IPS DF 4.7 (cell line): ENCODE measurements around the gene CES5A.
"Not testable (repeated sequence)": the region's sequence is repeated elsewhere in the genome, so short reads cannot be mapped to it uniquely, and the experiment has no call there.

Experiments used
- DNase-seq: peaks from one replicate; pipeline ENCODE4 v3.0.0-alpha.2; 2013; ENCODE audit warnings: low spot score; ENCODE audit errors: extremely low read depth

The CES5A gene

DNA sequence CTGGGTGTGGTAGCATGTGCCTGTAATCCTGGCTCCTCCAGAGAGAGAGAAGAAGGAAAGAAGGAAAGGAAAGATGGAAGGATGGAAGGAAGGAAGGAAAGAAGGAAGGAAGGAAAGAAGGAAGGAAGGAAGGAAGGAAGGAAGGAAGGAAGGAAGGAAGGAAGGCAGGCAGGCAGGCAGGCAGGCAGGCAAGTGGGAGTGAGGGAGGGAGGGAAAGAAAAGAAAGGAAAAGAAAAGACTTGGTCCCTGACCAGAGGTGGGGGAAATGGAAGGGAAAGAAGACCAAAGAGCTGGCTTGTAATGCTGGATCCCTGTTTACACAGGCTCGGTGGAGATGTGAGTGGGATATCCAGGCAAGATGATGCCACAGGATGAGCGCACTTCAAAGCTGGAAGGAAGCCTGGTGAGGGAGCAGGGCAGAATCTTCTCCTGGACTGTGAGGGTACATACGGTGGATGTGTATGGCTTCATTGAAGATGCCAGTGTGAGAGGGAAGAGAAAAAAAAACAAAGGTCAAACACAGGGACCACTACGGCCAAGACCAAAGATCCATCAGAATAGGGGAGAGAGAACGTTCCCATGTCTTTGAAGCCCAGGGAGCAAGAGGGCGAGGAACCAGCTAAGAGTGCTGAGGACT lies 44.4 kb downstream of the CES5A start:
- no peak for DNase-seq

GRCh38 chr16:55829232-55829631 lies 45.9 kb downstream of the CES5A start:
- not testable (repeated sequence) for DNase-seq

DNA sequence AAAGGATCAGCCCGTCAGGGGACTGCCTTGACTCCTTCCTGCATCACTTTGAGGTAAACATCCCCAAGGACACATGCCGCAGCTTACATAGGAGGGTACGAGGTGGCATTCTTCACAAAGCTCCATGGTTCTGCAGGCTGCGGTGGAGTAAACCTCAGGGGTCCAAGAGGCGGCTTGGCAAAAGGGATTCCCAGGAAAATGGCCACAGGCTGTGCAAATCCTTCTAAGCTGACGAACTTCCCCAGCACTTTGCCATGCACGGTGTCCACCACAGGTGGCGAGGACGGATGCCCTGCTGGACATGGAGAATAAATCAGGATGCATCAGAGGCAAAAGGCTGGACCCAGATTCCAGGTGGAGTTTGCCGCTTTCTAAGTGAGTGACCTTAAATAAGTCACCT lies 46.5 kb downstream of the CES5A start:
- no peak for DNase-seq

DNA sequence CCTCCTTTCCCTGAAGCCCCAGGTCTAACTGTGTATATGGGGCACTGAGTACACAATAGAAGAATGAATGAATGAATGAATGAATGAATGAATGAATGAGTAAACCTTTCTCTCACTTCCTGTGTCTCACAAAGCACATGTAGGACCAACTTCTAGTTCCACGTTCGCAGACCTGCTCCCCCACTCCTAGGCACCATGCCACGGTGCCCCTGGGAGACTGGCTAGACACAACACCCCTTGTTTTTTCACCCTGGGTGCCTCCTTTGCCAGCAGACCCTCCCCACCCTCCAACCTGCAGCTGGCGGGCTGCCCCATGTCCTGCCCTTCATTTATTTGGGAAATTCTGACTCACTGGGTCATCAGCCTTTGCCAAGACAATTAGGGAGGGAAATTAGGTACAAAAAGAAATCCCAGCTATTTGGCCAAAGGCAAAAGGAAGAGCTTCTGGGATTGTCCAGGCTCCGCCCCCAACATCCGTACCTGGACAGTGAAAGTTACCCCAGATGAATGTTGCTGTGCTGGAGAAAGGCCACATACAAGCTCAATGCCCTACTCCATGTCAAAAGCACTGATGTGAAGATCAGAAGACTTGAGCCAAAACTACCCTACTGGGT lies 50.0 kb downstream of the CES5A start:
- DNase-seq: no peak

- DNase-seq: no peak
Measured at GRCh38 chr16:55824473-55825000, 50.6 kb downstream of the CES5A start.

DNA sequence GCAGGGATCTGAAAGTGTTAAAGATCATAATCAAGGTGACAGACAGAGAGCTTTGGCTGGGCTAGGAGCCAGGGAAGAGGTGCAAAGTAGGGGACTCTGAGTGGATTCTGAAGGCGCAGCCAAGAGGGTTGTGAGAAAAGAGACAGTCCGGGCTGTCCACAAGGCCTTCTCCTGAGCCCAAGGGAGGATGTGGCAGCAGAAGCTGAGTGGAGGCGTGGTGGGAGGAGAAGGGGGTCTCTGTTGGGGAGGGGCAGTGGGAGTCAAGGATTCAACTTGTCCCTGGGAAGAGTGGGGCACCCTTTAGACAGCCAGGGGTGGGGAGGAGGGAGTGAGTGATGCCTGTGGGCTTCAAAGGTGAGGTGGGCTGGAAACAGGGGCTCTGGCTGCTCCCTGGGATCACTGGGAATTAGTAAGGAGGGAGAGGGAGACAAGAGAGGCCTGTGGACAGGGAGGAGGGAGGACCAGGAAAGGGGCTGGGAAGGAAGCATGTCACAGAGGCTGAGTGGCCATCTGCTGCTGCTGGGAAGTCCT lies 52.8 kb downstream of the CES5A start:
- DNase-seq: no peak

DNA sequence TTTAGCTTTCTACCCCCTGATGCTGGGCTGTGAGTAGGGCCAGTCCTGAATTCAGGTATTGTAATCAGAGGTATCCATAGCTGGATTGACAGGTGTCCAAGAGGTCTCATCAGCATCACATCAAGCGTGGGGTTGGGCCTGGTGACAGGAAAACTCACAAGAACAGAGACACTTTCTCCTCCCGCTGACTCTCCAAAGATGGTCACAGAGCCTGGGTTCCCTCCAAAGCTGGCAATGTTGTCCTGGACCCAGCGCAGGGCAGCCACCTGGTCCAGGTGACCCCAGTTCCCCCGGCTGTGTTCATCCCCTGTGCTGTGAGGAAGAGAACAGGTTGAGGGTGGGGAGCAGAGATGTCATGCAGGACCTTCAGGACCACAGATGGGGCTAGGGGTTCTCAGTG lies 54.0 kb downstream of the CES5A start:
- no peak for DNase-seq

DNA sequence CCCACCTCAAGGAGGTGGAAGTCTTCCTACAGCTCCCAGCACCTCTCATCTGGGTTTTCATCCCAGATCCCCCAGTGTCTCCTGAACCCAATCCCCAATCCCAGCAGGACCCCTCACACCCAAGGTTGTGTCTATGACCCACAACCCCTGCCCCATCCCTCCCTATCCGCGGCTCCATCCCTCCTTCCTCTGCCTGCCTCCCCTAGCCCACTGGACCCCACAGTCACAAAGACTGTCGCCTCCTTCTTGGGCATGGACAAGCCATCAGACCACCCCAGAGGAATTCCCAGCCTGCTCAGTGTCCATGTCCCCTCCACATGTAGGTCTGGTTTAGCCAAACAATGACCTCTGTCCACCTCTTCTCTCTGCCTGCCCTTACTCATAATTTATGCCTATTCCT lies 54.6 kb downstream of the CES5A start:
- no peak for DNase-seq

DNA sequence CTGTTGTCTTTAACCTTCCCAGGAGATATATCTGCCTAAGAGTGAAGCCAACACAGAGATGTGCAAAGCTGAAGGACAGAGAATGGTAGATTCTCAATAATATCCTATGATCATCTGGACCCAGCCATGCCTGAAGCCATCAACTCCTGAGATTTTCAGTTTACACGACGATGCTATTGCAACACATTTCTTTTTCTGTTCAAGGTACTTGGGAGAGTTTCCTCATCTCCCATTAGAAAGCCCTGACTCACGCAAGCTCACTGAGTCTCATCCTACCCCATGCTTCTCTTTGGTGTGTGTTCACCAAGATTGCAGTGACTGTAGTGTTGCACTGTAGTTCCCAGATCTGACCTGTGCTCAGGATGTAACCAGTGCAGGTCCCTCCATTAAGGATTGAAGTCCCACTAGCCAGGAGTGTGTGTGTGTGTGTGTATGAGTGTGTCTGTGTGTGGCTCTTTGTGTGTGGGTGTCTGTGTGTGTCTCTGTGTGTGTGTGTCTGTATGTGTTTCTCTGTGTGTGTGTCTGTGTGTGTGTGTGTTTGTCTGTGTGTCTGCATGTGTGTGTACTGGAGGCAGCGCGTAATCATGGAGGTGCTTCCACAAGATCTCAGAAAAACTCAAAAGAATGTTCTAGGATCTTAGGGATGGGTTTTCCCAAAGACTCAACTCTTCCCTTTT lies 57.8 kb downstream of the CES5A start:
- DNase-seq: no peak

- DNase-seq: not testable (repeated sequence)
Measured at GRCh38 chr16:55816222-55816621, 59.0 kb downstream of the CES5A start.

GRCh38 chr16:55815320-55815719 lies 59.9 kb downstream of the CES5A start:
- DNase-seq: no peak

DNA sequence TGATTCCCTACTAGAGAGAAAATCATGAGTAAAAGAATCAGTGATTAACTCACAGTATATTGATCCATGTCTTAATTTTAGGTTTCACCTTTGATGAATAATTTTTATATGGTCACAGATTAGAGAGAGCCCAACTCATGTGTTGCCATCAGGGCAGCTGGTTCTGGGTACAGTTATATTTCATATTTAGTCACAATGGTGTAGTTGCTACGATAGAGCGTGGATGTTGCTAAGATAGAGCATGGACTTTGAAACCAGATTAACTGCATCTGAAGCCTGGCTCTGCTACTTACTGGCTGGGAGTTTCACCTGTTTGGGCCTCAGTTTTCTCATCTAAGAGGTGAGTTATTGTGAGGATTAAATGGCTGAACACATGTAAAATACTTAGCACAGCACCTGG lies 61.0 kb downstream of the CES5A start:
- not testable (repeated sequence) for DNase-seq

- DNase-seq: not testable (repeated sequence)
Measured at GRCh38 chr16:55813730-55814129, 61.4 kb downstream of the CES5A start.

DNA sequence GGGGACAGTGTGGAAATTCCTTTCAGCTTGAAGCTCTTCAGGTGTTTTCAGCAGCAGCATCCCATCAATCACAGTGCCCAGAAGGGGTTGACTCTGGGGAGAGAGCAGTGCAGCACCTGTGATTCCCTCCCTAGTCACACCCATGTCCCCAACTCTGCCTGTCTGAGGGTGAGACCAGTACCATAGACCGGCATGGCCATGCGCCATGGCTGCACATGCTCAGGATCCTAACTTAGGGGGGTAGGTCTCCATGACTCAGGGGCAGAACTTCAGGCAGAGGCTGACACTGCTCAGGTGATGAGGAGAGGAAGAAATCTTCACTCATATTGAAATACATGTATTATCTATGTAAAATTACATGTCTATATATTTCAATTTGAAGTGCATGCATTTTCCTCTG lies 62.2 kb downstream of the CES5A start:
- DNase-seq: no peak

- no peak for DNase-seq
Measured at GRCh38 chr16:55811811-55812210, 63.4 kb downstream of the CES5A start.

DNA sequence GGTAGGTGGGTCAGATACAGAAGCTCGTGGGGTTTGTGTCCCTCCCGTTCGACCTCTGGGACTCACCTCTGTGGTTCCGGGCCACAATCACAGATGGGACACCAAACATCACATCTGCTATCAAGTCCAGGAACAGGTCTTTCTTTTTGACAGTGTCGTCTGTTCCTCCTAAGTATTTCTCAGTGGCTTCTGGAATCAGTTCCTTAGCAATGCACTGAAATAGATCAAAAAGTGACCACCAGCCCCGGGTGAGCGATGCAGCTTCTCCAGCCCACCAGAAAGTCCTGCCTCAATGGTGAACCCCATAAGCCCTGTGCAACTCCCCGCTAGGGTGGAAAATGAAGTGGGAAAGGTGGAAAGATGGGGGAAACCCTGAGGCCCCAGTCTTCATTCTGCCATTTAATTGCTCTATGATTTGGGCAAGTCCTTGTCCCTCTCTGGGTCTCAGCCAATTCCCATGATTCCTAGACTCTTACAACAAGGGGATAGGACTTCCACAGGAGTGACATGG lies 64.7 kb downstream of the CES5A start:
- DNase-seq: no peak

DNA sequence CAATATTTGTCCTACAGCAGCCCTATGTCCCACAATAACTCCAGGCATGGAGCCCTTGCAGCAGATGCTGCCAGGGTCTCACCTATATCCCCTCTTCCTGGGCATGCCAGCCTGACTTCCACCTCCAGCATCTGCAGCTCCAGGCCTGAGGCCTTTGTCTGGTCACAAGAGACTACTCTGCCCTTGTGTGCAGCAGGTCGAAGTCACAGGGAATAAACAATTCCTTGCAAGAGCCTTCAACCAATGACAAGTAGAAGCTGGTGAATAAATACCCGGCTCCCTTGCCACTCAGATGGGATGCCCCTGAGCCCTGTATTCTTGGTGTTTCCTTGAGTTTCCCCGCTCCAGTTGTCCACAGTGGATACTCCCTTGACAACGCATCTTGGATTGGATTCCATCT lies 65.3 kb downstream of the CES5A start:
- no peak for DNase-seq

DNA sequence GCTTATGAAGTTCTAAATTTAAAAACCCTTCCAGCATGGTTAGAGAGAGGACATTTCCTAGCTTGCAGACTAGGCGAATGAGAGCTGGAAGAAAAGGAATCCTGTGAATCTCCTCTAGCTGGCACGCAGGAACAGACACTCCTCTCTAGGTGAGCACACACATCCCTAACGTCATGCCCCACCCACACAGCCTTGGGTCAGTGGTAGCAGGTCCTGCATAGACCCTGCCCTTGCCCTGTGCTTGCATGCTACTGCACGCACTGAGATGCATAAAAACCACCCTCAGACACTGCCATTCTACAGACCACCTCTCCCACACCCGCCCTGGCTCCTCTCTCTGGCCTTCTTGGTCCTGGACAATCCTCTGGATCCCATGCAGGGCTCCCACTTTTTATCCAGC lies 65.8 kb downstream of the CES5A start:
- no peak for DNase-seq

DNA sequence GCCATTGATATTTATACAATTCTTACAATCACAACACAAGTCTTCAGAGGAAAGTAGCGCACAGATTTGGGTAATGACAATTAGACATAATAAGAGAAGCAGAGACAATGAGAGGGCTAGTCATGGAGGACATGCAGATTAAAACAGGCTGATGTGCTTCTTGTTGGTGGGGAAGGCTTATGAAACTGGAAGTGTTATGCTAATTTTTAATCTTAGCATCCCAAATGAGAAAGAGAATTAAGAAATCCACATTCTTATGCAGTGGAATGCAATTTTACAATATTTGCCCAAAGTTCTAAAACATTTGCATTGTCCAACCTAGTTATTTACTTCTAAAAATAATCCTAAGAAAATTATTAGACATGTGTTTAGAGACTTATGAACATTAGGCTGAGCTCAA lies 66.9 kb downstream of the CES5A start:
- not testable (repeated sequence) for DNase-seq

- not testable (repeated sequence) for DNase-seq
Measured at GRCh38 chr16:55805104-55805503, 70.1 kb downstream of the CES5A start.

DNA sequence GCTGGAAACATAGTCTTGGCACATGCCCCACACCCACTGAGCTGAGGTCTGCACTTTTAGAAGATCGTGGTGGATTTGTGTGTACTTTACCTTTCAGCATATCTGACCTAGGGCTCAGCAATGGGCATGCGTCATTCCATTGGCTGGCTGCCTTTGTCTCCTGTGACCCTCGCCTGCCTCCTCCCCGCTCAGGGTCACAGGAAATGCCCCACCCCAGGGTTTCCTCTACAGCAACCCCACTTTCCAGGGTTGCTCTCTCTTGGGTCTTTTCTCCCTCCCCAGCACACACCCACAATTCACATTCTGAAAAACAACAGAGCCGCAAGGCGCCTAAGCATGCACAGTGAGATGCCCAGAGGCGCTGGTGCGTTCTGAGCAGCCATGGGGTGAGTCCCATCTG lies 71.5 kb downstream of the CES5A start:
- not testable (repeated sequence) for DNase-seq
